CD4-positive, CD25-positive, alpha-beta regulatory T cell (primary cell): ENCODE results near the gene HOXD12. TPM values are rescaled to one million over a fixed set of nuclear protein-coding genes. Genes with fewer than 3 reads are reported as not detected.

Experiments used
- ATAC-seq, 2 donors: fragments of 150-1000 bp; cut with Tn5 transposase; one replicate each; pipeline ENCODE4 v1.10.0; 2021; ENCODE audit warnings: low read depth in 2 of 2, moderate number of reproducible peaks in 2 of 2, moderate library complexity in 1 of 2
- DNase-seq, 3 donors: peaks; one replicate each; pipeline versions ENCODE4 v3.0.0 to v3.0.0-alpha.2; 2012 to 2022; ENCODE audit warnings: mixed read lengths in 1 of 3
- H3K27ac ChIP-seq: one replicate; pipeline ENCODE4 v1.7.0; 2013; ENCODE audit warnings: mild to moderate bottlenecking, low read length; ENCODE audit not compliant: insufficient read depth, poor library complexity, severe bottlenecking
- H3K27me3 ChIP-seq: one replicate; pipeline ENCODE4 v1.7.0; 2013; ENCODE audit warnings: low read length; ENCODE audit not compliant: control insufficient read depth, insufficient read depth
- H3K36me3 ChIP-seq: one replicate; pipeline ENCODE4 v1.7.0; 2013; ENCODE audit warnings: mild to moderate bottlenecking, low read length, moderate library complexity; ENCODE audit not compliant: control insufficient read depth, insufficient read depth
- H3K4me1 ChIP-seq: 2 replicates; pipeline ENCODE4 v1.7.0; 2013; ENCODE audit warnings: mild to moderate bottlenecking, low read length; ENCODE audit not compliant: insufficient read depth, control insufficient read depth, poor library complexity, severe bottlenecking
- H3K4me3 ChIP-seq: one replicate; pipeline ENCODE4 v1.7.0; 2013; ENCODE audit warnings: low read depth, mild to moderate bottlenecking, low read length, moderate library complexity
- H3K9me3 ChIP-seq, 2 experiments: 1 replicate in 1 of 2; 2 replicates in 1 of 2; pipeline ENCODE4 v1.7.0; 2013; ENCODE audit warnings: low read length in 2 of 2, mild to moderate bottlenecking in 1 of 2, moderate library complexity in 1 of 2; ENCODE audit not compliant: control insufficient read depth in 2 of 2
- H3K27ac Mint-ChIP-seq, 3 donors: one replicate each; pipeline ENCODE4 v1.8.0; 2020 to 2022; ENCODE audit warnings: mild to moderate bottlenecking in 3 of 3, mixed read lengths in 3 of 3, moderate library complexity in 2 of 3
- H3K27me3 Mint-ChIP-seq: one replicate; pipeline ENCODE4 v1.8.0; 2022; ENCODE audit warnings: mild to moderate bottlenecking, mixed read lengths
- H3K36me3 Mint-ChIP-seq: one replicate; pipeline ENCODE4 v1.8.0; 2020; ENCODE audit warnings: mixed read lengths
- H3K4me1 Mint-ChIP-seq, 4 donors: one replicate each; pipeline ENCODE4 v1.8.0; 2020 to 2022; ENCODE audit warnings: mixed read lengths in 4 of 4, mild to moderate bottlenecking in 1 of 4
- H3K4me3 Mint-ChIP-seq, 4 donors: one replicate each; pipeline ENCODE4 v1.8.0; 2020 to 2022; ENCODE audit warnings: mild to moderate bottlenecking in 4 of 4, mixed read lengths in 4 of 4, moderate library complexity in 3 of 4
- H3K9me3 Mint-ChIP-seq, 7 donors: one replicate each; pipeline ENCODE4 v1.8.0; 2020 to 2022; ENCODE audit warnings: mixed read lengths in 7 of 7, mild to moderate bottlenecking in 3 of 7, moderate library complexity in 2 of 7
- polyA plus RNA-seq, 4 donors: library from polyadenylated mRNA; unstranded; fragments of 300-500 nt; fragmentation: Illumina TruSeq; gene quantifications; one replicate each; pipeline ENCODE4 v1.2.3, GENCODE V29; 2021
- total RNA-seq: library from RNA; stranded (reverse); gene quantifications from one replicate; pipeline ENCODE4 v1.2.3, GENCODE V29; 2022

HOXD12 gene
- total and polyA plus RNA-seq, 5 donors from 2014 or later, result not detected

GRCh38 chr2:176096986-176097819 lies 2.4 kb upstream of the HOXD12 start:
- ATAC-seq (peak; percentile 65 to 70), DNase-seq (peak; percentile 31 to 62 (median 51))
- no peaks in the 10 kb centered on the region for H3K36me3 Mint-ChIP-seq
- H3K4me3 Mint-ChIP-seq, result peak overlapping the region; percentile 73 to 88 (median 82)
- H3K27ac ChIP-seq, result no peak overlapping the region
- peaks cover 10 to 38% (median 26%) of the 10 kb centered on the region in 4 donors for H3K4me1 Mint-ChIP-seq
- peaks cover 91% of the 10 kb centered on the region for H3K27me3 Mint-ChIP-seq
- peaks cover 6 to 21% of the 10 kb centered on the region in 2 experiments for H3K9me3 ChIP-seq
- H3K4me1 ChIP-seq, result peaks cover 28% of the 10 kb centered on the region
- H3K4me3 ChIP-seq, result peak overlapping the region; percentile 75
- H3K9me3 Mint-ChIP-seq, result peaks cover 0 to 21% (median 2%) of the 10 kb centered on the region in 7 donors
- H3K27me3 ChIP-seq, result peaks cover 58% of the 10 kb centered on the region
- no peaks in the 10 kb centered on the region for H3K36me3 ChIP-seq
- H3K27ac Mint-ChIP-seq, result no peak overlapping the region

- Histone ChIP-seq H3K27ac (no peak overlapping the region), H3K4me3 (no peak overlapping the region), H3K4me1 (peaks cover 23% of the 10 kb centered on the region), H3K36me3 (no peaks in the 10 kb centered on the region), H3K9me3 (peaks cover 6 to 21% of the 10 kb centered on the region in 2 experiments), H3K27me3 (peaks cover 63% of the 10 kb centered on the region)
- Mint-ChIP-seq H3K4me3 (peak overlapping the region; percentile 73 to 88 (median 80)), H3K36me3 (no peaks in the 10 kb centered on the region), H3K27me3 (peaks cover 97% of the 10 kb centered on the region), H3K27ac (no peak overlapping the region), H3K9me3 (peaks cover 0 to 24% (median 2%) of the 10 kb centered on the region in 7 donors), H3K4me1 (peaks cover 10 to 38% (median 27%) of the 10 kb centered on the region in 4 donors)
- ATAC-seq (no peak), DNase-seq (no peak)
Observed at GRCh38 chr2:176097820-176098365, 1.7 kb upstream of the HOXD12 start.

- Mint-ChIP-seq H3K9me3 (peaks cover 0 to 24% (median 2%) of the 10 kb centered on the region in 7 donors), H3K36me3 (no peaks in the 10 kb centered on the region)
- H3K9me3 ChIP-seq, result peaks cover 6 to 21% of the 10 kb centered on the region in 2 experiments
Observed at GRCh38 chr2:176098366-176099158, 1.0 kb upstream of the HOXD12 start.

GRCh38 chr2:176099159-176099727 lies 352 bp upstream of the HOXD12 start:
- H3K4me1 Mint-ChIP-seq, result peaks cover 6 to 28% (median 20%) of the 10 kb centered on the region in 4 donors
- peaks cover 97% of the 10 kb centered on the region for H3K27me3 Mint-ChIP-seq
- H3K36me3 Mint-ChIP-seq, result no peaks in the 10 kb centered on the region
- H3K4me1 ChIP-seq, result peaks cover 19% of the 10 kb centered on the region
- no peaks in the 10 kb centered on the region for H3K36me3 ChIP-seq
- peaks cover 5 to 19% of the 10 kb centered on the region in 2 experiments for H3K9me3 ChIP-seq
- no peak overlapping the region for H3K27ac ChIP-seq
- H3K4me3 ChIP-seq, result no peak overlapping the region
- DNase-seq (no peak), ATAC-seq (no peak)
- H3K9me3 Mint-ChIP-seq, result peaks cover 0 to 17% (median 0%) of the 10 kb centered on the region in 7 donors
- H3K27ac Mint-ChIP-seq, result no peak overlapping the region
- peaks cover 60% of the 10 kb centered on the region for H3K27me3 ChIP-seq
- H3K4me3 Mint-ChIP-seq, result peak overlapping the region in 1 of 4 donors; percentile 58

More at GRCh38 chr2:176098366-176099158, 1.0 kb upstream of the HOXD12 start:
- peaks cover 19% of the 10 kb centered on the region for H3K4me1 ChIP-seq
- peak overlapping the region in 1 of 4 donors; percentile 32 for H3K4me3 Mint-ChIP-seq
- H3K27ac ChIP-seq, result no peak overlapping the region
- no peak for ATAC-seq
- peaks cover 97% of the 10 kb centered on the region for H3K27me3 Mint-ChIP-seq
- H3K36me3 ChIP-seq, result no peaks in the 10 kb centered on the region
- H3K27me3 ChIP-seq, result peaks cover 65% of the 10 kb centered on the region
- peaks cover 10 to 34% (median 25%) of the 10 kb centered on the region in 4 donors for H3K4me1 Mint-ChIP-seq
- no peak for DNase-seq
- H3K4me3 ChIP-seq, result no peak overlapping the region
- H3K27ac Mint-ChIP-seq, result no peak overlapping the region

- H3K4me3 ChIP-seq, result no peak overlapping the region
- Mint-ChIP-seq H3K27me3 (peaks cover 97% of the 10 kb centered on the region), H3K4me3 (peak overlapping the region in 1 of 4 donors; percentile 46), H3K27ac (no peak overlapping the region), H3K36me3 (no peaks in the 10 kb centered on the region), H3K9me3 (peaks cover 0 to 13% (median 0%) of the 10 kb centered on the region in 7 donors), H3K4me1 (peaks cover 6 to 34% (median 20%) of the 10 kb centered on the region in 4 donors)
- DNase-seq, result no peak
- peaks cover 19% of the 10 kb centered on the region for H3K4me1 ChIP-seq
- H3K36me3 ChIP-seq, result no peaks in the 10 kb centered on the region
- peaks cover 2 to 8% of the 10 kb centered on the region in 2 experiments for H3K9me3 ChIP-seq
- H3K27ac ChIP-seq, result no peak overlapping the region
- no peak for ATAC-seq
- H3K27me3 ChIP-seq, result peaks cover 46% of the 10 kb centered on the region
Observed at GRCh38 chr2:176100547-176101140, 1.0 kb downstream of the HOXD12 start.

- H3K9me3 ChIP-seq, result peaks cover 0 to 4% of the 10 kb centered on the region in 2 experiments
- H3K27ac ChIP-seq, result no peak overlapping the region
- Mint-ChIP-seq H3K9me3 (peaks cover 0 to 14% (median 0%) of the 10 kb centered on the region in 7 donors), H3K27ac (no peak overlapping the region), H3K36me3 (no peaks in the 10 kb centered on the region), H3K27me3 (peaks cover 97% of the 10 kb centered on the region), H3K4me1 (peaks cover 5 to 36% (median 24%) of the 10 kb centered on the region in 4 donors), H3K4me3 (peak overlapping the region in 1 of 4 donors; percentile 46)
- no peak overlapping the region for H3K4me3 ChIP-seq
- no peaks in the 10 kb centered on the region for H3K36me3 ChIP-seq
- DNase-seq (no peak), ATAC-seq (no peak)
- peaks cover 45% of the 10 kb centered on the region for H3K27me3 ChIP-seq
- H3K4me1 ChIP-seq, result peaks cover 17% of the 10 kb centered on the region
Observed at GRCh38 chr2:176101216-176101830, 1.7 kb downstream of the HOXD12 start.
